Breast epithelium (tissue), 4 donors: ENCODE data around the gene ADAT3. TPM values are rescaled to one million over a fixed set of nuclear protein-coding genes. Genes with fewer than 3 reads are reported as not detected.

Experiments
- DNase-seq, 2 donors: peaks; one replicate each; pipeline ENCODE4 v3.0.0-alpha.2; 2019; ENCODE audit warnings: low spot score in 2 of 2
- H3K27ac ChIP-seq, 2 donors: fragments of 200-600 bp; sonication (generic) in 1 of 2; one replicate each; pipeline ENCODE4 v1.5.1; 2016 to 2019; ENCODE audit warnings: mild to moderate bottlenecking in 1 of 2
- H3K27me3 ChIP-seq, 2 donors: fragments of 200-600 bp; sonication (generic) in 1 of 2; one replicate each; pipeline versions ENCODE4 v1.5.1 to v1.6.0; 2017 to 2019; ENCODE audit warnings: control low read depth in 1 of 2, mild to moderate bottlenecking in 1 of 2
- H3K36me3 ChIP-seq: fragments of 200-600 bp; one replicate; pipeline ENCODE4 v1.5.1; 2019
- H3K4me1 ChIP-seq, 2 donors: fragments of 200-600 bp; sonication (generic); one replicate each; pipeline ENCODE4 v1.5.1; 2016 to 2019; ENCODE audit warnings: control low read depth in 1 of 2
- H3K4me3 ChIP-seq, 3 donors: fragments of 200-600 bp; sonication (generic); 1 replicate in 2 of 3; 2 replicates in 1 of 3; pipeline ENCODE4 v1.5.1; 2016 to 2019; ENCODE audit warnings: mild to moderate bottlenecking in 3 of 3, moderate library complexity in 2 of 3
- H3K9me3 ChIP-seq, 2 donors: fragments of 200-600 bp; sonication (generic) in 1 of 2; one replicate each; pipeline ENCODE4 v1.5.1; 2016 to 2019; ENCODE audit warnings: control low read depth in 1 of 2
- POLR2A ChIP-seq: fragments of 450-650 bp; IDR thresholded peaks from one replicate; pipeline ENCODE4 v1.6.1; 2016; ENCODE audit warnings: antibody characterized with exemption, mild to moderate bottlenecking, moderate library complexity
- POLR2AphosphoS5 ChIP-seq, 3 donors: sonication (generic); formaldehyde crosslinking; IDR thresholded peaks; one replicate each; pipeline ENCODE4 v1.6.1; 2017; ENCODE audit warnings: antibody characterized with exemption in 3 of 3
- intact Hi-C: fragments of 100-400 bp; cut with DNase I; formaldehyde crosslinking; loops from one replicate; pipeline ENCODE4 v1.15.1; 2023; ENCODE audit warnings: low total_unique reads
- total RNA-seq, 3 donors: library from RNA; depleted of rRNA; stranded (reverse); fragments of >200 nt; gene quantifications; one replicate each; pipeline ENCODE4 v1.1.0, GENCODE V29; 2016
- TF ChIP-seq, protein P1 (sequence below), 3 donors: fragments of 450-650 bp; IDR thresholded peaks; one replicate each; pipeline ENCODE4 v1.5.1; 2016 to 2017; ENCODE audit warnings: antibody characterized with exemption in 3 of 3, mild to moderate bottlenecking in 3 of 3, moderate library complexity in 3 of 3

Gene ADAT3
- total RNA-seq, 3 donors from 2014 or later, result 1.1 to 5.4 (median 4.9) TPM

DNA sequence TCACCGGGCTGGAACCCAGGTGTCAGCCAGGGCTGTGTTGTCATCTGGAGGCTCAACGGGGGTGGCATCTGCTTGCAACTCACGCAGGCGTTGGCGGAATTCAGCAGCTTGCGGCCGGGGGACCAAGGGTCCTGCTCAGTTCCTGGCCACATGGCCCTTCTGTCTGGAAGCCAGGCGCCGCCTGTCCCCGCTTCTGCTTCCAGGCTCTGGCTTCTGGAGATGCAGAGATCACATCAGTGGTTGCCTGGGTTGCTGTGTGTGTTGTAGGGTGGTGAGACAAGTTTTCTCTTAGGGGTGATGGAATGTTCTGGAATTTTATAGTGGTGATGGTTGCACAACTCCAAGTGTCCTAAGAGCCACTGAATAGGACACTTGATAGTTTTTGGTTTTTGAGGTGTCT lies 5.0 kb downstream of the ADAT3 start:
- TF ChIP-seq, protein P1, sequence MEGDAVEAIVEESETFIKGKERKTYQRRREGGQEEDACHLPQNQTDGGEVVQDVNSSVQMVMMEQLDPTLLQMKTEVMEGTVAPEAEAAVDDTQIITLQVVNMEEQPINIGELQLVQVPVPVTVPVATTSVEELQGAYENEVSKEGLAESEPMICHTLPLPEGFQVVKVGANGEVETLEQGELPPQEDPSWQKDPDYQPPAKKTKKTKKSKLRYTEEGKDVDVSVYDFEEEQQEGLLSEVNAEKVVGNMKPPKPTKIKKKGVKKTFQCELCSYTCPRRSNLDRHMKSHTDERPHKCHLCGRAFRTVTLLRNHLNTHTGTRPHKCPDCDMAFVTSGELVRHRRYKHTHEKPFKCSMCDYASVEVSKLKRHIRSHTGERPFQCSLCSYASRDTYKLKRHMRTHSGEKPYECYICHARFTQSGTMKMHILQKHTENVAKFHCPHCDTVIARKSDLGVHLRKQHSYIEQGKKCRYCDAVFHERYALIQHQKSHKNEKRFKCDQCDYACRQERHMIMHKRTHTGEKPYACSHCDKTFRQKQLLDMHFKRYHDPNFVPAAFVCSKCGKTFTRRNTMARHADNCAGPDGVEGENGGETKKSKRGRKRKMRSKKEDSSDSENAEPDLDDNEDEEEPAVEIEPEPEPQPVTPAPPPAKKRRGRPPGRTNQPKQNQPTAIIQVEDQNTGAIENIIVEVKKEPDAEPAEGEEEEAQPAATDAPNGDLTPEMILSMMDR (IDR thresholded peaks at IDR 0.05), result no peak
- TF ChIP-seq POLR2A, result no peak
- no peak for TF ChIP-seq POLR2AphosphoS5 (IDR thresholded peaks at IDR 0.05)
- intact Hi-C loops, result no loop called here
- no peak for DNase-seq
- Histone ChIP-seq H3K36me3 (no peaks in the 10 kb centered on the region), H3K9me3 (no peaks in the 10 kb centered on the region), H3K27ac (peak overlapping the region; percentile 81 to 93), H3K4me1 (peaks cover 13 to 18% of the 10 kb centered on the region in 2 donors), H3K4me3 (peak overlapping the region in 1 of 3 donors; percentile 30), H3K27me3 (no peaks in the 10 kb centered on the region)

DNA sequence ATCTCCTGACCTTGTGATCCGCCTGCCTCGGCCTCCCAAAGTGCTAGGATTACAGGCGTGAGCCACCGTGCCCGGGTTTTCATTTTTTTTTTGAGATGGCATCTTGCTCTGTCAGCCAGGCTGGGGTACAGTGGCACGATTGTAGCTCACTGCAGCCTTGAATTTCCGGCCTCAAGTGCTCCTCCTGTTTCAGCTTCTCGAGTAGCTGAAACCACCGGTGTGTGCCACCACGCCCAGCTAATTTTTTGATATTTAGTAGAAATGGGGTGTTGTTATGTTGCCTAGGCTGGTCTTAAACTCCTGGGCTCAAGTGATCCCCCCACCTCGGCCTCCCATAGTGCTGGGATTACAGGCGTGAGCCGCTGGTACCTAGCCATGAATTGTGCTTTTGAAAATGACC lies 5.9 kb downstream of the ADAT3 start:
- H3K4me1 ChIP-seq, result peaks cover 9 to 15% of the 10 kb centered on the region in 2 donors
- H3K27me3 ChIP-seq, result no peaks in the 10 kb centered on the region
- TF ChIP-seq POLR2AphosphoS5 (IDR thresholded peaks at IDR 0.05) (no peak), POLR2A (no peak)
- TF ChIP-seq, protein P1 (IDR thresholded peaks at IDR 0.05), result no peak
- no peaks in the 10 kb centered on the region for H3K9me3 ChIP-seq
- intact Hi-C loops, result no loop called here
- no peak overlapping the region for H3K4me3 ChIP-seq
- no peak for DNase-seq
- no peaks in the 10 kb centered on the region for H3K36me3 ChIP-seq
- H3K27ac ChIP-seq, result no peak overlapping the region

DNA sequence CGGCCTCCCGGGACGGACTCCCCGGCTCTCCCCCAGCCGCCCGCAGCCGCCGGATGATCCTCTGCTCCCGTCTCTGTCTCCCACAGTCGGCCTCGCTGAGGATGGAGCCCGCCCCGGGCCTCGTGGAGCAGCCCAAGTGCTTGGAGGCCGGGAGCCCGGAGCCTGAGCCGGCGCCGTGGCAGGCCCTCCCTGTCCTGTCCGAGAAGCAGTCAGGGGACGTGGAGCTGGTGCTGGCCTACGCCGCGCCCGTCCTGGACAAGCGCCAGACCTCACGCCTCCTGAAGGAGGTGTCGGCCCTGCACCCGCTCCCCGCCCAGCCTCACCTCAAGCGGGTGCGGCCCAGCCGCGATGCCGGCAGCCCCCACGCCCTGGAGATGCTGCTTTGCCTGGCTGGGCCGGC lies 6.8 kb downstream of the ADAT3 start:
- Histone ChIP-seq H3K4me1 (peaks cover 7 to 14% of the 10 kb centered on the region in 2 donors), H3K36me3 (no peaks in the 10 kb centered on the region), H3K27me3 (no peaks in the 10 kb centered on the region), H3K9me3 (no peaks in the 10 kb centered on the region), H3K4me3 (no peak overlapping the region), H3K27ac (no peak overlapping the region)
- TF ChIP-seq, protein P1 (IDR thresholded peaks at IDR 0.05), result no peak
- no peak for TF ChIP-seq POLR2AphosphoS5 (IDR thresholded peaks at IDR 0.05)
- no peak for TF ChIP-seq POLR2A
- no peak for DNase-seq
- intact Hi-C loops, result no loop called here

DNA sequence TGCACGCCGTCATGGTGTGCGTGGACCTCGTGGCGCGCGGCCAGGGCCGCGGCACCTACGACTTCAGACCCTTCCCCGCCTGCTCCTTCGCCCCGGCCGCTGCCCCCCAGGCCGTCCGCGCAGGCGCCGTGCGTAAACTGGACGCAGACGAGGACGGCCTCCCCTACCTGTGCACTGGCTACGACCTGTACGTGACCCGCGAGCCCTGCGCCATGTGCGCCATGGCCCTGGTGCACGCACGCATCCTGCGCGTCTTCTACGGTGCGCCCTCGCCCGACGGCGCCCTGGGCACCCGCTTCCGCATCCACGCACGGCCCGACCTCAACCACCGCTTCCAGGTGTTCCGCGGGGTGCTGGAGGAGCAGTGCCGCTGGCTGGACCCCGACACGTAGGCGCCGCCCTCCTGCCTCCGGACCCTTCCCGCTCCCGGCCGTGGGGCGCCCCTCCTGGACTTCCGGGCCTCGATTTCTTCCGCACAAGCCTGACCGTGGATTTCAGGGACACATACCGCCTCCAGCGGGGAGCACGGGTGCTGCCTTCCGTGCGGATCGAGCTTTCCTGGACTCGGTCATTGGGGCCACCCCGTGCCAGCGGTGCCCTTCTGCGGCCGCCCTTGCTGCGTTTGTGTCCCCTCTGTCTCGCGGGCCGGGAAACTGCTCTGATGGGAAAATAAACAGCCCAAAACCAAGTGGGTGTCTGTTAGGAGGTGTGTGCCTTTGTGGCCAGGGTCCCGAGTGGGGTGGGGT lies 7.7 kb downstream of the ADAT3 start:
- Histone ChIP-seq H3K27me3 (no peaks in the 10 kb centered on the region), H3K4me1 (peaks cover 7 to 14% of the 10 kb centered on the region in 2 donors), H3K27ac (peak overlapping the region in 1 of 2 donors; percentile 2), H3K9me3 (no peaks in the 10 kb centered on the region), H3K4me3 (no peak overlapping the region), H3K36me3 (no peaks in the 10 kb centered on the region)
- DNase-seq, result no peak
- TF ChIP-seq, protein P1 (IDR thresholded peaks at IDR 0.05), result no peak
- TF ChIP-seq POLR2AphosphoS5 (IDR thresholded peaks at IDR 0.05) (no peak), POLR2A (no peak)
- intact Hi-C loops, result no loop called here

DNA sequence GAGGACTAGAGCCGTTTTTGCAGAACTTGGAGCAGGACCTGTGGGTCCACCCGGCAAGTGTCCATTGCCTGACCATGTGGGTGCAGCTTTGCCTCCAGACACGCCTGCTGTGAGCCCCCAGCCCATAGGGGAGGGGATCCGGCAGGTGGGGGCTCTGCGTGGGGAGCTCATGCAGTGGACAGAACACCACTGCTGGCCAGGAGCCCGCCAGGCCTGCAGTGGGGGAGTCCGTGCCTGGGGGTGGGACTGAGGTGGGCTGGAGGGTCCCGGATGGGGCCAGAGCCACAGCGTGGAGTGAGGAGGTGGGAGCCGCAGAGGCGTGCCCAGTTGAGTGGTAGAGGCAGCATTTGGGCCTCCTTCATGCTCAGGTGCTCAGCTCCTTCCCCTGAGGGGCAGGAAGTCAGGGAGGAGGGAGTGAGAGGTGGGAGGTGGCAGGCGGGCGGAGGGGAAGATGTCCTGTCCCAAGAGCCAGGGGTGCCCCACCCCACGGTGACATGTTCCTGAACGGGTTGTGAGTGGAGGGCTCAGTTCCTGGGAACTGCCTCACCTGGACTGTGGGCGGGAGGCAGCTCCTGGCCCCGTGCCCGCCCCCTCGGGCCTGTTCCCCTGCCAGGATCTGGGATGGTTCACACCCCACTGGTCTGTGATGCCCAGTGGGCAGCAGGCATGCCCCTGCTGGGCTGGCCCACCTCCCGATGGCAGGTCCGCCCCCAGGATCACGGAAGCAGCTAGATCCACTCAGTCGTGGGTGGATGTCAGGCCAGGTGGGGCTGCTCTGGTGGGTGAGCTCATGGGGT lies 8.8 kb downstream of the ADAT3 start:
- H3K27me3 ChIP-seq, result no peaks in the 10 kb centered on the region
- intact Hi-C loops, result no loop called here
- peak in 1 of 2 donors; percentile 59 for DNase-seq
- peak overlapping the region in 1 of 3 donors; percentile 10 for H3K4me3 ChIP-seq
- TF ChIP-seq, protein P1 (IDR thresholded peaks at IDR 0.05), result no peak
- TF ChIP-seq POLR2A, result no peak
- TF ChIP-seq POLR2AphosphoS5 (IDR thresholded peaks at IDR 0.05), result no peak
- peak overlapping the region; percentile 50 to 63 for H3K27ac ChIP-seq
- no peaks in the 10 kb centered on the region for H3K9me3 ChIP-seq
- no peaks in the 10 kb centered on the region for H3K36me3 ChIP-seq
- H3K4me1 ChIP-seq, result peaks cover 7 to 14% of the 10 kb centered on the region in 2 donors
